ENCODE measurements around the gene MYO7B. TPM values are rescaled to one million over a fixed set of nuclear protein-coding genes. Genes with fewer than 3 reads are reported as not detected.

Gene MYO7B
- total RNA-seq, 1 donor from 2014 or later = 0.10 TPM

DNA sequence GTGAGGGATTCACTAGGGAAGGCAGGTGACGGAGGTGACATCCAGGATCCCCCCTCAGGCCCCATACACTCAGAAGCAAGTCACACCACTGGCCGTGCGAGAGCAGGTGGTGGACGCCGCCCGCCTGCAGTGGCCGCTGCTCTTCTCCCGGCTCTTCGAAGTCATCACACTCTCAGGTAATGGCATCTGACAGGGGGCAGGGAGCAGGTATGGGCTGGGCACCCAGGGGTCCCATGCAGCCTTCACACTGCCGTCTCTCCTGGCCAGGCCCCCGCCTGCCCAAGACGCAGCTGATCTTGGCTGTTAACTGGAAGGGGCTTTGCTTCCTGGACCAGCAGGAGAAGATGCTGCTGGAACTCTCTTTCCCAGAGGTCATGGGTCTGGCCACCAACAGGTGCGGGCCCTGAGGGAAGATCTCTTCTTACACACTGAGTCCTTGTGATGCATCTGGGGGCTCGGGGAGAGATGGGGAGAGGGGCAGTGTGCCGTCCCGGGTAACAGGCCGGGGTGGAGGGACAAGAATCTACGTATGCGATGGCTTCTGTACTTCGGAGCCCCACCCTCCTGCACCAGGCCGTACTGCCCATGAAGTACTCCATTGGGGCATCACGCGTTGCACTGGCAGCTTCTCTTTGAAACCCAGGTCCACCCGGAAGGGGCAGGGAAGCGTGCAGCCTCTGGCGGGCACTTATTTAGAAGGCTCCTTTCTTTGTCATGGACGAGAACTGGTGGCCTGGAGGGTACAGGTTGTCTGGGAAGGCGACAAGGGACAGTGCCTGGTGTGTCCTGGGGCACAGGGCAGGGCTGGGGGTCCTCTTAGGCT is 91.6 kb downstream of the MYO7B start:
- no peak for DNase-seq (ENCODE audit: low spot score)
- no peak overlapping the region for H3K27ac Mint-ChIP-seq
- no peaks in the 10 kb centered on the region for H3K36me3 Mint-ChIP-seq (ENCODE audit: low read depth)
- no peaks in the 10 kb centered on the region for H3K9me3 Mint-ChIP-seq
- intact Hi-C loops (cut with micrococcal nuclease) = no loop called here
- peaks cover 6% of the 10 kb centered on the region for H3K27me3 Mint-ChIP-seq (ENCODE audit: insufficient read depth)
- no peak overlapping the region for H3K4me3 Mint-ChIP-seq
- H3K4me1 Mint-ChIP-seq (ENCODE audit: low read depth) = no peaks in the 10 kb centered on the region

DNA sequence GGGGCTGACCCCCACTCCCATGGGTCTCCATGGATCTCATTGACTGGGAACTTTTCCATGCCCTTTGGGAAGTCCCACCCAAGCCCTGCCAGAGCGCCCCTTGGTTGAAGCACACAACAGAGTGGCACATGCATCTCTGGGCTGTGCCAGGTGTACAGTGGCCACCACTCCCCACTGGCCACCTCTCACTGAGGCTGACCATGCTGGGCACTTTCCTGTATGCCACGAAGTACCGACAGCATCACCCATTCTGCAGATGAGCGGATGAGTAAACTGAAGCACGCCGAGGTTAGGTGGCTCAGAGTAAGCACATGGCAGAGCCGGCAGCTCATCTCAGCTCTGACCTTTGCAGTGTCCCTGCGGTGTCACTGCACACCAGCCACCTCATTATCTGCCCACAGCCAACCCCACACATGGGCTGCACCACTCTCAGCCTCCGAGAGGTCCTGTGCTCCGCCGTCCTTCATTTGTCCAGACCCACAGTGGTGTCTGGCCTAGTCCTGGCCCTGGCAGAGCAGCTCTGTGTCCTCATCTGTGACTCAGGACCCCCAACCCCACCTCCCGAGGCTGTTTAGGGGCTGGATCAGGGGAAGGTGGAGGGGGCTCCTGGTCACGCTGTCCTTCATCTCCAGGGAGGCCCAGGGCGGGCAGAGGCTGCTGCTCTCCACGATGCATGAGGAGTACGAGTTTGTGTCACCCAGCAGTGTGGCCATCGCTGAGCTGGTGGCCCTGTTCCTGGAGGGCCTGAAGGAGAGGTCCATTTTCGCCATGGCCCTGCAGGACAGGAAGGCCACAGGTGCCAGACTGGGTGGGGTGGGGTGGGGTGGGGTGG is 92.5 kb downstream of the MYO7B start:
- Mint-ChIP-seq H3K4me1 (ENCODE audit: low read depth) (no peaks in the 10 kb centered on the region), H3K36me3 (ENCODE audit: low read depth) (no peaks in the 10 kb centered on the region), H3K27me3 (ENCODE audit: insufficient read depth) (peaks cover 3% of the 10 kb centered on the region), H3K9me3 (no peaks in the 10 kb centered on the region), H3K27ac (no peak overlapping the region), H3K4me3 (no peak overlapping the region)
- no peak for DNase-seq (ENCODE audit: low spot score)
- intact Hi-C loops (cut with micrococcal nuclease) = no loop called here

DNA sequence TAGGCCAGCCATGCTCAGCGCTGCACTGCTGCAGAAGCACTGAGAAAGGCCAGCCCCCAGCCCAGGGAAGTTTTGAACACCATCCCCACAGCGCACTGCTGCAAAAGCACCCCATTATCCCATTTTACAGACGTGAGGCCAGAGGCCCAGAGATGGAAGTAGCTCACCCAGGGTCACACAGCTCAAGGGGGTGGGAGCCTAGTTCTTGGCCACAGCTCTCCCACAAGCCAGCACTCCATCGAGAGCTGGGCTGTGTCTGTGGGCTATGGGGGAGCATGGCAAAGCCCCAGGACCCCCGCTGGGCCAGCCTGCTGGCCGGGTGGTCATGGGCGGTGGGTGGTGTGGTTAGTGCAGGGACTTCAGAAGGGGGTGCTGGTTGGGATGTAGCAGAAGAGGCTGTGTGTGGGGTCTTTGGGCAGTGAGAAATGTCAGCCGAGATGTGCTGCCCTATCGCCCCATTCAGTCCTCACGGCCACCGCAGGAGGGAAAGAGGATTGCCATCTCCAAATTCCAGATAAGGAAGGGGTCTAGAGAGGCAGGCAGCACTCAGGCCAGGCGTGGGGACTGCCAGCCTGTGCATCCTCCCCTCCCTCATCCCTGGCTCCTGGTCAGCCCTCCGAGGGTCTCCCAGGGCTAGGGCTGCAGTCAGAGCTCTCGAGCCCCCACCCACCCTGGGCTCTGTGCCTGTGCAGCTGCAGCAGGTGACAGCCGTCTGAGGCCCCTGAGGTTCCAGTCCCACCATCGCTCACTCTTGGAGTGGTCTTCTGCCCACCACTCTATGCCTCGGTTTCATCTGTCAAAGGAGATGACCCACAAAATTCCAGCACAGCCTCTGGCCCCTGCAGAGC is 93.5 kb downstream of the MYO7B start:
- H3K27ac Mint-ChIP-seq = no peak overlapping the region
- intact Hi-C loops (cut with micrococcal nuclease) = no loop called here
- H3K36me3 Mint-ChIP-seq (ENCODE audit: low read depth) = no peaks in the 10 kb centered on the region
- H3K4me3 Mint-ChIP-seq = no peak overlapping the region
- no peak for DNase-seq (ENCODE audit: low spot score)
- no peaks in the 10 kb centered on the region for H3K9me3 Mint-ChIP-seq
- H3K4me1 Mint-ChIP-seq (ENCODE audit: low read depth) = no peaks in the 10 kb centered on the region
- H3K27me3 Mint-ChIP-seq (ENCODE audit: insufficient read depth) = peaks cover 3% of the 10 kb centered on the region

DNA sequence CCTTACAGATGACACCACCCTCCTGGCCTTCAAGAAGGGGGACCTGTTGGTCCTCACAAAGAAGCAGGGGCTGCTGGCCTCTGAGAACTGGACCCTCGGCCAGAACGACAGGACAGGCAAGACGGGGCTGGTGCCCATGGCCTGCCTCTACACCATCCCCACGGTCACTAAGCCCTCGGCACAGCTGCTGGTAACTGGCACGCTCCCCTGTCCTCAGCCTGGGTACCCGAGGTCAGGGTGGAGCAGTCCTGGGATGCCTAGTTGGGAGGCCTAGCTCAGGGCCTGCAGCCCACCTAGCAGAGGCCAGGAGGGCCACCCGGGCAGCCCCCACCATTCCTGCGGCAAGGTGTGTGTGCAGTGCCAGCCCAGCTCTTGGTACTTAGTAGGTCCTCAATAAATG is 94.2 kb downstream of the MYO7B start:
- intact Hi-C loops (cut with micrococcal nuclease) = no loop called here
- DNase-seq (ENCODE audit: low spot score) = no peak
- no peaks in the 10 kb centered on the region for H3K9me3 Mint-ChIP-seq
- H3K27me3 Mint-ChIP-seq (ENCODE audit: insufficient read depth) = peaks cover 3% of the 10 kb centered on the region
- H3K4me1 Mint-ChIP-seq (ENCODE audit: low read depth) = no peaks in the 10 kb centered on the region
- no peaks in the 10 kb centered on the region for H3K36me3 Mint-ChIP-seq (ENCODE audit: low read depth)
- H3K4me3 Mint-ChIP-seq = no peak overlapping the region
- no peak overlapping the region for H3K27ac Mint-ChIP-seq

DNA sequence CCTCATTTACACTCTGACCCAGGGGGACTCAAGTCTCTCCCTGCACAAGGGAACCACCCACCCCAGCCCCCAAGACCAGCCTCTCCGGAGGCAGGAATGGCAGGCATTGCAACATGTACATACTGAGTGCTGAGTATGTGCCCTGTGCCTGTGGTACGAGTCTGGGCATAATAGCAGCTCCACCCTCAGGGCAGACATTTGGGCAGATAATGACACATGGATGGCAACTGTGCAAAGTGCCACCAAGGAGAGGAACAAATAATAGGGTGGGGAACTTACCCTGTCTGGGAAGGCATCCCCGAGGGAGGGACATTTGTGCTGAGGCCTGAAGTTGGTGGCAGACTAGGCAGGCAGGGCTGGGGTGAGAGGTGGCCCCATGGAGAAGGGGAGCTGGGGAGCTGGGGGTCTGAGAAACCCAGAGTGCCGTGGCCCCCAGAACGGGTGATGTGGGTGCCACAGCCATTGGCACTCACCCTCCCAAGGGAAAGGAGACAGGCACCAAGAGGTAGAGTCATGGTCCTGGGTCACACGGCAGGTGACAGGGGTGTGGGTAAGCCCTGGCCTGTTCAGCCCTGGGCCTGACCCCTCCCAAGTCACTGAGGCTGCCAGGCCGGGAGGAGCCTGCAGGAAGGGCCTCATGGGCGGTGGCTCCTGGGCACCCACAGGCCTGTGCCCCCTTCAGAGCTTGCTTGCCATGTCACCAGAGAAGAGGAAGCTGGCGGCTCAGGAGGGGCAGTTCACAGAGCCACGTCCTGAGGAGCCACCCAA is 94.8 kb downstream of the MYO7B start:
- intact Hi-C loops (cut with micrococcal nuclease) = no loop called here
- H3K36me3 Mint-ChIP-seq (ENCODE audit: low read depth) = no peaks in the 10 kb centered on the region
- peaks cover 3% of the 10 kb centered on the region for H3K27me3 Mint-ChIP-seq (ENCODE audit: insufficient read depth)
- no peaks in the 10 kb centered on the region for H3K9me3 Mint-ChIP-seq
- H3K27ac Mint-ChIP-seq = no peak overlapping the region
- H3K4me3 Mint-ChIP-seq = no peak overlapping the region
- no peaks in the 10 kb centered on the region for H3K4me1 Mint-ChIP-seq (ENCODE audit: low read depth)
- DNase-seq (ENCODE audit: low spot score) = no peak

DNA sequence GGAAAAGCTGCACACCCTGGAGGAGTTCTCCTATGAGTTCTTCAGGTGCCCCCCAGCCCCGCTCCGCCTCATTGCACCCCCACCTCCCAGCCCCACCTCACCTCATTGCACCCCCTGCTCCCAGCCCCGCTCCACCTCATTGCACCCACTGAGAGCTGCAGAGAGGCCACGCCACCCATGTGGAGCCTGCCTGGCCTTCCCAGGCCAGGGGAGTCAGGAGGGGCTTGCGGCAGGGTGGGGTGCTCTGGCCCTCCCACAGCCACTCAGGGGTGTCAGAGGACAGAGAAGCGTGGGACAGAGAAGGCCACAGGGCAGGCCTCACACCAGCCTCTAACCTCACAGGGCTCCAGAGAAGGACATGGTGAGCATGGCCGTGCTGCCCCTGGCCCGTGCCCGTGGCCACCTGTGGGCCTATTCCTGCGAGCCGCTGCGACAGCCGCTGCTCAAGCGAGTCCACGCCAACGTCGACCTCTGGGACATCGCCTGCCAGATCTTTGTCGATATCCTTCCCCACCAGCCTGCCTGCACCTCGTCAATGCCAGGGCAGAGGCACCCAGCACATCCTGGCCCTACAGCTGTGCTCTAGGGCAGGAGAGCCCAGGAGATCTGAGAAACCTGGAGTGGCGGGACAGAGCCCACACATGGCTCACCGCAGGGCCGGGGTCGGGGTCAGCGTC is 95.5 kb downstream of the MYO7B start:
- Mint-ChIP-seq H3K36me3 (ENCODE audit: low read depth) (no peaks in the 10 kb centered on the region), H3K27me3 (ENCODE audit: insufficient read depth) (peaks cover 3% of the 10 kb centered on the region), H3K4me1 (ENCODE audit: low read depth) (no peaks in the 10 kb centered on the region), H3K9me3 (no peaks in the 10 kb centered on the region), H3K4me3 (no peak overlapping the region), H3K27ac (no peak overlapping the region)
- DNase-seq (ENCODE audit: low spot score) = no peak
- intact Hi-C loops (cut with micrococcal nuclease) = no loop called here

DNA sequence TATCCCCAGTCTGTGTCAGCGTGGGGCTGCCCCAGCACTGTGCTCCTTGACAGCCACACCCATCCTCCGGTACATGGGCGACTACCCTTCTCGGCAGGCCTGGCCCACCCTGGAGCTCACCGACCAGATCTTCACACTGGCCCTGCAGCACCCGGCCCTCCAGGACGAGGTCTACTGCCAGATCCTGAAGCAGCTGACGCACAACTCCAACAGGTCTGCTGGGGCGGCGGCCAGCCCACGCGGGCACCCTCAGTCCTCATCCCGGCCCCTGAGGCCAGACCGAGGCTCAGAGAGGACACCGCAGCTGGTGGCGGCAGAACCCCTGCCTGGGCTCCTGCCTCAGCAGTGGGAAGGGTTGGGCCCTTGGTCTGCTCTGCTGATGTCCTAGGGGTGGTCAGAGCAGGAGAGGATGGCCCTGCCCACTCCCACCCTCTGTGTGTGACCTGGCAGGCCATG is 96.1 kb downstream of the MYO7B start:
- Mint-ChIP-seq H3K27me3 (ENCODE audit: insufficient read depth) (peaks cover 3% of the 10 kb centered on the region), H3K9me3 (no peaks in the 10 kb centered on the region), H3K27ac (no peak overlapping the region), H3K4me1 (ENCODE audit: low read depth) (no peaks in the 10 kb centered on the region), H3K4me3 (no peak overlapping the region), H3K36me3 (ENCODE audit: low read depth) (no peaks in the 10 kb centered on the region)
- intact Hi-C loops (cut with micrococcal nuclease) = no loop called here
- no peak for DNase-seq (ENCODE audit: low spot score)

DNA sequence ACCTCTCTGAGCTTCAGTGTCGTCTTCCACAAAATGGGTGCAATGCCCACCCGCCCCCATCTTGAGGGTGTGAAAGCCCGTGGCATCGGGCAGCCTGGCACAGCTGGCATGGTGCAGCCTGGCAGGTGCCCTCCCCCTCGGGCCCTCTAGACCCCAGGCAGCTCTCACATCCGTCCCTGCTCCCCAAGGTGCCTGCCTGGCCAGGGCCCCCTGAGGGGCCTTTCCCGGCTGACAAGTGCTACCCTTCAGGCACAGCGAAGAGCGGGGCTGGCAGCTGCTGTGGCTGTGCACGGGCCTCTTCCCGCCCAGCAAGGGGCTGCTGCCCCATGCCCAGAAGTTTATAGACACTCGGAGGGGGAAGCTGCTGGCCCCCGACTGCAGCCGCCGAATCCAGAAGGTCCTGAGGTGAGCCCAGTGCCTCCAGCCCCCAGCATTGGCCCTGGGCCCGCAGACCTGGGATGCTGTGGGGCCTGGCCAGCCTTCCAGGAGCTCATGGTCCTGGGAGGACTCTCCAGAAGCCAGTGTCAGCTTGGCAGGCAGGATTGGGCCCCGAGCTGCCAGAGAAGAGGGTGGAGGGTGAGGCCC is 96.6 kb downstream of the MYO7B start:
- DNase-seq (ENCODE audit: low spot score) = no peak
- Mint-ChIP-seq H3K9me3 (no peaks in the 10 kb centered on the region), H3K27me3 (ENCODE audit: insufficient read depth) (peaks cover 3% of the 10 kb centered on the region), H3K4me3 (no peak overlapping the region), H3K4me1 (ENCODE audit: low read depth) (no peaks in the 10 kb centered on the region), H3K27ac (no peak overlapping the region), H3K36me3 (ENCODE audit: low read depth) (no peaks in the 10 kb centered on the region)
- intact Hi-C loops (cut with micrococcal nuclease) = no loop called here

DNA sequence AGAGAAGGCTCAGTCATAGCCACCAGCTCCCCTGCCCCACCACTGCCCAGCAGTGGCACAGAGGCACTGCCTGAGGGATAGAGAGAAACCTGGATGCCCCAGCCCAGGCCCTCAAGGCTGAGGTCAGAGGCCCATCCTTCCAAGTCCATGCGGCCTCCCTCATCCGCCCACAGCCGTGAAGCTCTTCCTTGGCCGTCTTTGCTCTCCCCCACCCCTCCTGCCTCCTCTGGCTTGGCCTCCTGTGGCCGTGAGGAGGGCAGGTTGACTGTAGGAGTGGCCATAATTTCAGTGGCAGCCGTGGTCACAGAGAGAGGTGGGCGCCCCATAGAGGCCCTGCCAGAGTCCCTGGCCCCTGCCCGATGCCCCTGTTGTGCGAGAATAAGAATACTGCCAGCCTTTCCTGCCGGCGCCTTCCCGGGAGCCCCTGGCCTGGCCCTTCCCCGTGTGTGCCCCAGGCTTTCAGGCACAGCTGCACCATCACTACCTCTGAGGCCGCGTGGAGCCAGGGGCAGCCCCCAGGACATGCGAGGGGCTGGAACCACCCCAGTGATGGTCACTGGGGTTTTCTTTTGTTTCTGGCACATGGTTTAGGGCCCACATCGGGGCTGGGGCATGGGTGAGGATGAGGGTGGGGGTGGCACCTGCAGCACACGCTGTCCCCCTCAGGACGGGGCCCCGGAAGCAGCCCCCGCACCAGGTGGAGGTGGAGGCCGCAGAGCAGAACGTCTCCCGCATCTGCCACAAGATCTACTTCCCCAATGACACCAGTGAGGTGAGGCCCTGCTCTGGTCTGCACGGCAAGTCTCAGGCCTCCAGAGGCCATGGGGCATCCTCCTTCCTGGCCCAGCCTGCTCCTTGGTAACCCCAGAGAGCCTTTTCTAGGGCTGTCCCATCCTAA is 97.4 kb downstream of the MYO7B start:
- Mint-ChIP-seq H3K27me3 (ENCODE audit: insufficient read depth) (peaks cover 3% of the 10 kb centered on the region), H3K4me3 (no peak overlapping the region), H3K9me3 (no peaks in the 10 kb centered on the region), H3K4me1 (ENCODE audit: low read depth) (peaks cover 2% of the 10 kb centered on the region), H3K36me3 (ENCODE audit: low read depth) (no peaks in the 10 kb centered on the region), H3K27ac (no peak overlapping the region)
- DNase-seq (ENCODE audit: low spot score) = no peak
- intact Hi-C loops (cut with micrococcal nuclease) = no loop called here

DNA sequence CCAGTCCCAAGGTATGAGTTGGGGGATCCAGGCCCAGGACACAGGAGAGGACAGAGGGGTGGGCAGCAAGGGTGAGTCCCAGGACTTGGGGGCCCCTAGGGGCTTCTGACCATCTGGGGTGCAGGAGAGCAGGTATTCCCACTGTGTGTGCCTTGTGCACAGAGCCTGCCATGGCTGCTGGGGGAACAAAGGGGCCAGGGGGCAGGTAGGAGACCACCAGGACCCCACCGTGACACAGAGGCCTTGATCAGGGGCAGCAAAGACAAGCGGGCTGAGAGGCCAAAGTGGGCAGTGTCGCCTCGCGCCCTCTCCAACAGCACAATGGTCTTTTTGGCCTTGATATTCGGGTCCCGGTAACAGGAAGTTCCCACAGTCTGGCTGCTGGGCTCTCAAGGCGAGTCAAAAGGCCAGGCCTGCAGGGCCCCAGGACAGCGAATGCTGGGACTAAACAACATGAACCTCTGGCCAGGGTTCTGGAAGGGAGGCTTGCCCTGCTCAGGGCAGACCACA is 98.1 kb downstream of the MYO7B start:
- H3K27ac Mint-ChIP-seq = no peak overlapping the region
- intact Hi-C loops (cut with micrococcal nuclease) = no loop called here

More for the DNA sequence above, 98.1 kb downstream of the MYO7B start:
- Mint-ChIP-seq H3K4me1 (ENCODE audit: low read depth) (peaks cover 7% of the 10 kb centered on the region), H3K27me3 (ENCODE audit: insufficient read depth) (peaks cover 3% of the 10 kb centered on the region), H3K4me3 (no peak overlapping the region), H3K36me3 (ENCODE audit: low read depth) (no peaks in the 10 kb centered on the region), H3K9me3 (no peaks in the 10 kb centered on the region)
- no peak for DNase-seq (ENCODE audit: low spot score)

All from activated T-helper 1 cell treated with anti-CD3 and anti-CD28 coated beads, Interleukin-12 subunit alpha, Interleukin-12 subunit beta, Interleukin-2, Interleukin-4 antibody, amounts not matched to agents 30 ng/mL and 10 ng/mL and 1 ng/mL, durations not matched to agents 14 hours and 24 hours and 36 hours (primary cell).